ENCODE measurements around the gene TRIM15. TPM values are rescaled to one million over a fixed set of nuclear protein-coding genes. Genes with fewer than 3 reads are reported as not detected.

Gene TRIM15
- total RNA-seq, 1 experiment from 2014 or later: 0.20 TPM

- Histone ChIP-seq H3K9ac (ENCODE audit: extremely low read depth, insufficient read length, low read length) (no peak overlapping the region), H2BK5ac (ENCODE audit: insufficient read length, low read length) (no peak overlapping the region), H2BK120ac (ENCODE audit: low read depth, low read length, poor library complexity, severe bottlenecking) (no peak overlapping the region), H3K23me2 (ENCODE audit: insufficient read length, low read depth, low read length, poor library complexity, severe bottlenecking) (no peaks in the 10 kb centered on the region), H3K79me2 (ENCODE audit: insufficient read depth, low read length) (no peaks in the 10 kb centered on the region), H2BK20ac (ENCODE audit: low read depth, low read length, poor library complexity, severe bottlenecking) (no peak overlapping the region), H3K4me1 (ENCODE audit: insufficient read depth, low read length) (no peaks in the 10 kb centered on the region), H3T11ph (ENCODE audit: low read length) (no peak overlapping the region), H3K9me3 (ENCODE audit: control insufficient read depth, low read depth, low read length) (no peaks in the 10 kb centered on the region), H3K79me1 (ENCODE audit: insufficient read depth, low read depth, low read length, poor library complexity, severe bottlenecking) (no peaks in the 10 kb centered on the region), H3K4ac (ENCODE audit: low read depth, low read length) (no peak overlapping the region), H3K27ac (ENCODE audit: insufficient read length, low read depth, low read length) (no peak overlapping the region), H4K91ac (ENCODE audit: insufficient read length, low read depth, low read length) (no peak overlapping the region), H4K8ac (replicated peaks; ENCODE audit: insufficient read length, low read depth, low read length) (no peak overlapping the region), H2BK12ac (ENCODE audit: insufficient read length, low read depth, low read length) (no peak overlapping the region), H2BK15ac (ENCODE audit: low read depth, low read length) (no peak overlapping the region), H3K27me3 (ENCODE audit: insufficient read depth, low read length) (no peaks in the 10 kb centered on the region), H4K5ac (ENCODE audit: insufficient read length, low read depth, low read length) (no peak overlapping the region), H3K18ac (ENCODE audit: insufficient read length, low read depth, low read length) (no peak overlapping the region), H3K23ac (ENCODE audit: insufficient read length, low read depth, low read length) (no peak overlapping the region), H3K14ac (ENCODE audit: insufficient read depth, low read length) (no peak overlapping the region; the same call in 1 of the 2 replicates), H2AK5ac (ENCODE audit: insufficient read length, low read length) (no peak overlapping the region), H3K4me2 (ENCODE audit: insufficient read depth, insufficient read length, low read length) (no peak overlapping the region), H2AFZ (ENCODE audit: low read length) (no peak overlapping the region), H4K20me1 (ENCODE audit: control insufficient read depth, insufficient read depth, insufficient read length) (peaks cover 3% of the 10 kb centered on the region), H3K56ac (ENCODE audit: insufficient read length, low read depth, low read length) (no peak overlapping the region)
- Mint-ChIP-seq H3K9me3 (no peaks in the 10 kb centered on the region), H3K4me3 (no peak overlapping the region), H3K4me1 (peaks cover 3 to 5% of the 10 kb centered on the region in 2 experiments; a peak in 3 of 4 replicates), H3K27me3 (ENCODE audit: low read depth) (no peaks in the 10 kb centered on the region), H3K36me3 (ENCODE audit: insufficient read depth in 1 of 3, low read depth in 3 of 3) (peaks cover 17 to 78% (median 55%) of the 10 kb centered on the region in 3 experiments; a peak in 6 of 7 replicates), H3K27ac (peak overlapping the region in 1 of 3 experiments; percentile 47; a peak in 2 of 7 replicates)
- no peak for DNase-seq
- WGBS (ENCODE audit: extremely low coverage, insufficient read length, low lambda C conversion rate): no CpG with 5 or more reads among the region's 8 CpGs
- TF ChIP-seq, protein P1, sequence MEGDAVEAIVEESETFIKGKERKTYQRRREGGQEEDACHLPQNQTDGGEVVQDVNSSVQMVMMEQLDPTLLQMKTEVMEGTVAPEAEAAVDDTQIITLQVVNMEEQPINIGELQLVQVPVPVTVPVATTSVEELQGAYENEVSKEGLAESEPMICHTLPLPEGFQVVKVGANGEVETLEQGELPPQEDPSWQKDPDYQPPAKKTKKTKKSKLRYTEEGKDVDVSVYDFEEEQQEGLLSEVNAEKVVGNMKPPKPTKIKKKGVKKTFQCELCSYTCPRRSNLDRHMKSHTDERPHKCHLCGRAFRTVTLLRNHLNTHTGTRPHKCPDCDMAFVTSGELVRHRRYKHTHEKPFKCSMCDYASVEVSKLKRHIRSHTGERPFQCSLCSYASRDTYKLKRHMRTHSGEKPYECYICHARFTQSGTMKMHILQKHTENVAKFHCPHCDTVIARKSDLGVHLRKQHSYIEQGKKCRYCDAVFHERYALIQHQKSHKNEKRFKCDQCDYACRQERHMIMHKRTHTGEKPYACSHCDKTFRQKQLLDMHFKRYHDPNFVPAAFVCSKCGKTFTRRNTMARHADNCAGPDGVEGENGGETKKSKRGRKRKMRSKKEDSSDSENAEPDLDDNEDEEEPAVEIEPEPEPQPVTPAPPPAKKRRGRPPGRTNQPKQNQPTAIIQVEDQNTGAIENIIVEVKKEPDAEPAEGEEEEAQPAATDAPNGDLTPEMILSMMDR (conservative IDR thresholded peaks at IDR 0.05): no peak
Measured at GRCh38 chr6:30194797-30195690, 31.7 kb downstream of the TRIM15 start.

Data from H9 (cell line).